SK-N-SH (cell line): ENCODE results near the gene RIN3. TPM values are rescaled to one million over a fixed set of nuclear protein-coding genes. Genes with fewer than 3 reads are reported as not detected.

Source experiments
- CTCF ChIA-PET: fragments of 300-600, 350-600 bp; formaldehyde crosslinking; extraction: SDS; loops from one replicate; lab custom pipeline; 2021; lab: Yijun Ruan, JAX
- POLR2A ChIA-PET: fragments of 350-600 bp; sonication (Branson Sonifier 250); formaldehyde crosslinking; extraction: SDS; loops from one replicate; lab custom pipeline; 2020; ENCODE audit warnings: antibody characterized with exemption, inconsistent platforms; lab: Yijun Ruan, JAX
- DNase-seq: peaks from one replicate; pipeline ENCODE4 v3.0.0; 2012
- H2AFZ ChIP-seq: fragments of 200-600 bp; sonication (generic); 2 replicates; pipeline ENCODE4 v1.8.1; 2016; ENCODE audit warnings: antibody characterized with exemption, mild to moderate bottlenecking, low read depth
- H3F3A ChIP-seq: fragments of 200-600 bp; sonication (generic); replicated peaks from 2 replicates; pipeline ENCODE3; 2016; ENCODE audit warnings: antibody characterized with exemption, mild to moderate bottlenecking; ENCODE audit not compliant: insufficient read depth
- H3K27ac ChIP-seq, 2 experiments: fragments of 200-500 bp in 1 of 2; fragments of 200-600 bp in 1 of 2; sonication (Bioruptor generic) in 1 of 2; sonication (generic), shearing (Covaris generic) in 1 of 2; 2 replicates each; pipeline versions ENCODE4 v1.5.1 to v1.6.1; 2014 to 2016; ENCODE audit warnings: low read depth in 2 of 2, inconsistent platforms in 1 of 2, low read length in 1 of 2, mild to moderate bottlenecking in 1 of 2, mixed read lengths in 1 of 2
- H3K27me3 ChIP-seq: fragments of 200-600 bp; sonication (generic), shearing (Covaris generic); 2 replicates; pipeline ENCODE4 v1.6.1; 2016; ENCODE audit warnings: mixed run types; ENCODE audit not compliant: insufficient read depth
- H3K36me3 ChIP-seq, 2 experiments: fragments of 200-500 bp in 1 of 2; fragments of 200-600 bp in 1 of 2; sonication (Bioruptor generic) in 1 of 2; sonication (generic) in 1 of 2; replicated peaks in 1 of 2; 2 replicates each; pipeline versions ENCODE3 to v1.5.1; 2014 to 2016; ENCODE audit warnings: low read length in 1 of 2, mild to moderate bottlenecking in 1 of 2; ENCODE audit not compliant: insufficient read depth in 2 of 2, control insufficient read depth in 1 of 2
- H3K4me1 ChIP-seq, 2 experiments: fragments of 200-500 bp in 1 of 2; fragments of 200-600 bp in 1 of 2; sonication (Bioruptor generic) in 1 of 2; sonication (generic), shearing (Covaris generic) in 1 of 2; 2 replicates each; pipeline versions ENCODE4 v1.5.1 to v1.6.1; 2014 to 2016; ENCODE audit warnings: low read depth in 1 of 2, low read length in 1 of 2, mixed run types in 1 of 2; ENCODE audit not compliant: insufficient read depth in 2 of 2, control insufficient read depth in 1 of 2
- H3K4me2 ChIP-seq: fragments of 200-600 bp; sonication (generic), shearing (Covaris generic); 2 replicates; pipeline ENCODE4 v1.6.1; 2017; ENCODE audit warnings: mixed run types
- H3K4me3 ChIP-seq, 2 experiments: fragments of 200-500 bp in 1 of 2; fragments of 200-600 bp in 1 of 2; sonication (Bioruptor generic) in 1 of 2; sonication (generic), shearing (Covaris generic) in 1 of 2; 2 replicates each; pipeline versions ENCODE4 v1.5.1 to v1.8.1; 2014 to 2016; ENCODE audit warnings: low read depth in 2 of 2, inconsistent platforms in 1 of 2, low read length in 1 of 2, mild to moderate bottlenecking in 1 of 2, mixed read lengths in 1 of 2, moderate library complexity in 1 of 2
- H3K79me2 ChIP-seq: fragments of 200-600 bp; sonication (generic); 2 replicates; pipeline ENCODE4 v1.8.1; 2017; ENCODE audit warnings: mild to moderate bottlenecking; ENCODE audit not compliant: insufficient read depth
- H3K9ac ChIP-seq: fragments of 200-600 bp; sonication (generic); 2 replicates; pipeline ENCODE4 v1.6.1; 2017; ENCODE audit warnings: mixed run types
- H3K9me2 ChIP-seq: fragments of 200-600 bp; sonication (generic); 2 replicates; pipeline ENCODE4 v1.6.1; 2017; ENCODE audit warnings: mixed run types
- H3K9me3 ChIP-seq: fragments of 200-600 bp; sonication (generic); 2 replicates; pipeline ENCODE4 v1.6.1; 2017; ENCODE audit warnings: mixed run types, mild to moderate bottlenecking, moderate library complexity
- H4K20me1 ChIP-seq: fragments of 200-600 bp; sonication (generic); 2 replicates; pipeline ENCODE4 v1.6.1; 2017; ENCODE audit warnings: mild to moderate bottlenecking, mixed run types; ENCODE audit not compliant: insufficient read depth
- CHD2 ChIP-seq: fragments of 150-350 bp; IDR thresholded peaks from 2 replicates; pipeline ENCODE4 v1.6.1; 2018; ENCODE audit warnings: low read length; ENCODE audit not compliant: partially characterized antibody
- ELF1 ChIP-seq: IDR thresholded peaks from 2 replicates; pipeline ENCODE4 v1.4.0; 2012
- EP300 ChIP-seq, 2 experiments: IDR thresholded peaks; 2 replicates each; pipeline versions ENCODE4 v1.4.0 to v1.6.1; 2012; ENCODE audit warnings: borderline replicate concordance in 1 of 2, low read depth in 1 of 2, low read length in 1 of 2
- EZH2phosphoT487 ChIP-seq: fragments of 200-600 bp; sonication (generic); IDR thresholded peaks from 2 replicates; pipeline ENCODE4 v1.6.1; 2017; ENCODE audit warnings: low read depth, mixed run types, mild to moderate bottlenecking, antibody characterized with exemption, moderate library complexity, borderline replicate concordance
- FOSL2 ChIP-seq: IDR thresholded peaks from 2 replicates; pipeline ENCODE4 v1.4.0; 2012; ENCODE audit warnings: low read depth, mild to moderate bottlenecking, moderate library complexity, borderline replicate concordance
- FOXM1 ChIP-seq: IDR thresholded peaks from 2 replicates; pipeline ENCODE4 v1.4.0; 2012; ENCODE audit warnings: low read depth, mild to moderate bottlenecking
- MEF2A ChIP-seq: IDR thresholded peaks from 2 replicates; pipeline ENCODE4 v1.4.0; 2012; ENCODE audit warnings: low read depth, borderline replicate concordance
- MXI1 ChIP-seq: IDR thresholded peaks from 2 replicates; pipeline ENCODE4 v1.6.1; 2012; ENCODE audit warnings: mild to moderate bottlenecking, low read depth, low read length, improper control_type of control experiment
- RAD21 ChIP-seq: IDR thresholded peaks from 2 replicates; pipeline ENCODE4 v1.6.1; 2012; ENCODE audit warnings: mild to moderate bottlenecking, low read length
- RCOR1 ChIP-seq: fragments of 150-350 bp; IDR thresholded peaks from 2 replicates; pipeline ENCODE4 v1.6.1; 2017; ENCODE audit warnings: antibody characterized with exemption, low read length
- RFX5 ChIP-seq: IDR thresholded peaks from 2 replicates; pipeline ENCODE4 v1.6.1; 2012; ENCODE audit warnings: mild to moderate bottlenecking, improper control_type of control experiment, low read length
- SMC3 ChIP-seq: IDR thresholded peaks from 2 replicates; pipeline ENCODE4 v1.6.1; 2012; ENCODE audit warnings: low read depth, low read length, improper control_type of control experiment
- TCF12 ChIP-seq: IDR thresholded peaks from 2 replicates; pipeline ENCODE4 v1.4.0; 2012
- TEAD4 ChIP-seq: IDR thresholded peaks from 2 replicates; pipeline ENCODE4 v1.4.0; 2012; ENCODE audit warnings: mild to moderate bottlenecking, borderline replicate concordance; ENCODE audit not compliant: insufficient read depth
- ZBTB33 ChIP-seq: IDR thresholded peaks from 2 replicates; pipeline ENCODE4 v1.4.0; 2012; ENCODE audit warnings: low read depth, borderline replicate concordance
- WGBS: methylation state at CpG from one replicate; pipeline ENCODE4 v1.1.6; 2017; ENCODE audit warnings: low lambda C conversion rate; 5-methylcytosine and 5-hydroxymethylcytosine counted together
- polyA plus RNA-seq, 3 experiments: library from polyadenylated mRNA; depleted of rRNA; stranded (reverse); fragments of >200 nt; gene quantifications; 2 replicates each; pipeline ENCODE4 v1.2.3, GENCODE V29; 2012
- TF ChIP-seq, protein P1 (sequence below): IDR thresholded peaks from 2 replicates; pipeline ENCODE4; 2012
- TF ChIP-seq, protein P2 (sequence below): fragments of 150-350 bp; IDR thresholded peaks from 2 replicates; pipeline ENCODE4 v1.6.1; 2016; ENCODE audit warnings: mild to moderate bottlenecking, low read depth, low read length

RIN3 gene
- polyA plus RNA-seq, 1 of the 3 experiments (the other 2 are of a cell fraction) = 12.4 TPM

- H3K79me2 ChIP-seq = peaks cover 67% of the 10 kb centered on the region
- POLR2A ChIA-PET = no interaction called here
Observed at GRCh38 chr14:92531106-92531873, 17.7 kb downstream of the RIN3 start.

More at GRCh38 chr14:92531106-92531873, 17.7 kb downstream of the RIN3 start:
- DNase-seq = no peak
- H3K9me2 ChIP-seq = no peaks in the 10 kb centered on the region
- H3K36me3 ChIP-seq = no peaks in the 10 kb centered on the region
- no peak overlapping the region for H2AFZ ChIP-seq
- H3K4me2 ChIP-seq = no peak overlapping the region
- 74% methylated on average over 15 of the region's 16 CpGs for WGBS
- no peak overlapping the region for H3K27ac ChIP-seq
- H3K4me1 ChIP-seq = peaks cover 0 to 16% of the 10 kb centered on the region in 2 experiments; a peak in 1 of 4 replicates
- no peaks in the 10 kb centered on the region for H3K9me3 ChIP-seq
- TF ChIP-seq RCOR1 (no peak), ZBTB33 (no peak), TCF12 (no peak), FOXM1 (no peak), EP300 (IDR thresholded peaks at IDR 0.05; ENCODE audit: borderline replicate concordance in 1 of 2, low read depth in 1 of 2, low read length in 1 of 2) (no peak), TEAD4 (no peak), RAD21 (no peak), MXI1 (no peak), MEF2A (no peak), CHD2 (no peak), EZH2phosphoT487 (no peak), RFX5 (no peak), FOSL2 (no peak), ELF1 (no peak), SMC3 (no peak)
- TF ChIP-seq, protein P1, sequence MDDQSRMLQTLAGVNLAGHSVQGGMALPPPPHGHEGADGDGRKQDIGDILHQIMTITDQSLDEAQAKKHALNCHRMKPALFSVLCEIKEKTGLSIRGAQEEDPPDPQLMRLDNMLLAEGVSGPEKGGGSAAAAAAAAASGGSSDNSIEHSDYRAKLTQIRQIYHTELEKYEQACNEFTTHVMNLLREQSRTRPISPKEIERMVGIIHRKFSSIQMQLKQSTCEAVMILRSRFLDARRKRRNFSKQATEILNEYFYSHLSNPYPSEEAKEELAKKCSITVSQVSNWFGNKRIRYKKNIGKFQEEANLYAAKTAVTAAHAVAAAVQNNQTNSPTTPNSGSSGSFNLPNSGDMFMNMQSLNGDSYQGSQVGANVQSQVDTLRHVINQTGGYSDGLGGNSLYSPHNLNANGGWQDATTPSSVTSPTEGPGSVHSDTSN = no peak
- TF ChIP-seq, protein P2, sequence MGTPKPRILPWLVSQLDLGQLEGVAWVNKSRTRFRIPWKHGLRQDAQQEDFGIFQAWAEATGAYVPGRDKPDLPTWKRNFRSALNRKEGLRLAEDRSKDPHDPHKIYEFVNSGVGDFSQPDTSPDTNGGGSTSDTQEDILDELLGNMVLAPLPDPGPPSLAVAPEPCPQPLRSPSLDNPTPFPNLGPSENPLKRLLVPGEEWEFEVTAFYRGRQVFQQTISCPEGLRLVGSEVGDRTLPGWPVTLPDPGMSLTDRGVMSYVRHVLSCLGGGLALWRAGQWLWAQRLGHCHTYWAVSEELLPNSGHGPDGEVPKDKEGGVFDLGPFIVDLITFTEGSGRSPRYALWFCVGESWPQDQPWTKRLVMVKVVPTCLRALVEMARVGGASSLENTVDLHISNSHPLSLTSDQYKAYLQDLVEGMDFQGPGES = no peak
- H3F3A ChIP-seq = peaks cover 17% of the 10 kb centered on the region
- no peaks in the 10 kb centered on the region for H3K27me3 ChIP-seq
- CTCF ChIA-PET = no interaction called here
- no peak overlapping the region for H3K4me3 ChIP-seq
- H3K9ac ChIP-seq = no peak overlapping the region
- H4K20me1 ChIP-seq = 0 out of 2 replicates have a peak, but pooled peaks cover 5% of the 10 kb centered on the region
